Measurements from ENCODE around the gene CCDC138.

GRCh38 chr2:108908713-108909070, 122.1 kb downstream of the CCDC138 start:
- TF ChIP-seq CTCF (IDR thresholded peaks at IDR 0.05) (no peak), POLR2A (IDR thresholded peaks at IDR 0.05) (no peak)
